ENCODE measurements around the gene BRAT1.

DNA sequence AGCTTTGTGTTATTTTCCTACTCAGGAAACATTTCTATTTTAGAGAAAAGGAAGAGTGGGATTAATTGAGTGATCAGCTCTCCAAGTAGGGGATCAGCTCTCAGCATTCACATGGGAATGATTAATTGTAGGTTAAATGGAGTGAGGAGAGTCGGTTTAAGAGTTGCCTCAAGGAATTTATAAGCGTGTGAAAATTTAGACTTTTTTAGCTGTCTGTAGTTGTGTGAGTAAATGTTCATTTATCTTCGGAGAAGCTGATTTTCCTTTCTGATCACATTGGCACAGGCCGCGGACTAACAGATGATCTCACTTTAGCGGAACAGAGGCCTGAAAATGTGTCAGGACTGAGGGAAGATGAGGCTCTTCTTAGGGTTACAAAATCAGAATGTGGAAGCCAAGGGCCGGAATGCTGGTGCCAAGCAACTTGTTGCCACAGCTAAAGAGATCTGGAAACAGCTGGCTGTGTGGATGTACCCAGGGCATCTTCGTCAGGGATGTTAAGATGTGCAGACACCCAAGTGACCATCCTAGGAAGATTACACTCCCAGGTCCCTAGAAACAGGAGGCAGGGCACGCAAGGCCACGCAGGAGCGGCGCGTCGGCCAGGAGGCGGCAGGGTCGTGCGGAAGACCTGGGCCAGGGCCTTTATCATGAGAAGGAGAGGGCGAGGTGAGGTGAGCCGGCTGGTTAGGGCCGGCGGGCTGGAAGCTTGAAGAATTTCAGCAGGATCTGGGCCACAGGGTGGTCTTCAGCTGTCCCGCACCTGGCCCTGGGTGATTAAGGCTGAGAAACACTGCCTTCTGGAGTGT lies 41.3 kb upstream of the BRAT1 start:
- TF ChIP-seq, protein P1, sequence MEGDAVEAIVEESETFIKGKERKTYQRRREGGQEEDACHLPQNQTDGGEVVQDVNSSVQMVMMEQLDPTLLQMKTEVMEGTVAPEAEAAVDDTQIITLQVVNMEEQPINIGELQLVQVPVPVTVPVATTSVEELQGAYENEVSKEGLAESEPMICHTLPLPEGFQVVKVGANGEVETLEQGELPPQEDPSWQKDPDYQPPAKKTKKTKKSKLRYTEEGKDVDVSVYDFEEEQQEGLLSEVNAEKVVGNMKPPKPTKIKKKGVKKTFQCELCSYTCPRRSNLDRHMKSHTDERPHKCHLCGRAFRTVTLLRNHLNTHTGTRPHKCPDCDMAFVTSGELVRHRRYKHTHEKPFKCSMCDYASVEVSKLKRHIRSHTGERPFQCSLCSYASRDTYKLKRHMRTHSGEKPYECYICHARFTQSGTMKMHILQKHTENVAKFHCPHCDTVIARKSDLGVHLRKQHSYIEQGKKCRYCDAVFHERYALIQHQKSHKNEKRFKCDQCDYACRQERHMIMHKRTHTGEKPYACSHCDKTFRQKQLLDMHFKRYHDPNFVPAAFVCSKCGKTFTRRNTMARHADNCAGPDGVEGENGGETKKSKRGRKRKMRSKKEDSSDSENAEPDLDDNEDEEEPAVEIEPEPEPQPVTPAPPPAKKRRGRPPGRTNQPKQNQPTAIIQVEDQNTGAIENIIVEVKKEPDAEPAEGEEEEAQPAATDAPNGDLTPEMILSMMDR (IDR thresholded peaks at IDR 0.05) = no peak
- no peak for TF ChIP-seq POLR2A (IDR thresholded peaks at IDR 0.05)

Measured in lower leg skin (tissue), 3 donors.